Liver (tissue), 9 donors: ENCODE results near the gene SNUPN. TPM values are rescaled to one million over a fixed set of nuclear protein-coding genes. Genes with fewer than 3 reads are reported as not detected.

Source experiments
- DNase-seq: peaks from one replicate; pipeline ENCODE4 v3.0.0-alpha.2; 2017; ENCODE audit warnings: low spot score
- H3K27ac ChIP-seq, 2 donors: one replicate each; pipeline ENCODE4 v1.7.0; 2013; ENCODE audit warnings: inconsistent platforms in 2 of 2, low read length in 2 of 2, control low read depth in 1 of 2, low read depth in 1 of 2, mild to moderate bottlenecking in 1 of 2
- H3K27me3 ChIP-seq, 4 donors: one replicate each; pipeline versions ENCODE4 v1.6.1 to v1.7.0; 2013; ENCODE audit warnings: low read length in 3 of 4, inconsistent platforms in 1 of 4, mild to moderate bottlenecking in 1 of 4, moderate library complexity in 1 of 4; ENCODE audit not compliant: control insufficient read depth in 4 of 4, insufficient read depth in 4 of 4
- H3K36me3 ChIP-seq, 4 donors: one replicate each; pipeline versions ENCODE4 v1.6.1 to v1.7.0; 2013; ENCODE audit warnings: low read length in 3 of 4, mild to moderate bottlenecking in 3 of 4, low read depth in 1 of 4, moderate library complexity in 1 of 4; ENCODE audit not compliant: control insufficient read depth in 4 of 4, insufficient read depth in 3 of 4
- H3K4me1 ChIP-seq, 4 donors: one replicate each; pipeline versions ENCODE4 v1.6.1 to v1.7.0; 2013; ENCODE audit warnings: low read length in 3 of 4, mild to moderate bottlenecking in 3 of 4, moderate library complexity in 1 of 4; ENCODE audit not compliant: control insufficient read depth in 4 of 4, insufficient read depth in 4 of 4
- H3K4me3 ChIP-seq, 3 donors: one replicate each; pipeline versions ENCODE4 v1.6.1 to v1.7.0; 2013; ENCODE audit warnings: low read length in 3 of 3, control low read depth in 1 of 3, low read depth in 1 of 3, mild to moderate bottlenecking in 1 of 3
- H3K9ac ChIP-seq, 2 donors: one replicate each; pipeline ENCODE4 v1.7.0; 2013; ENCODE audit warnings: low read length in 2 of 2, mild to moderate bottlenecking in 2 of 2, moderate library complexity in 2 of 2, control low read depth in 1 of 2, low read depth in 1 of 2
- H3K9me3 ChIP-seq, 4 donors: one replicate each; pipeline versions ENCODE4 v1.6.1 to v1.7.0; 2013; ENCODE audit warnings: low read length in 3 of 4; ENCODE audit not compliant: control insufficient read depth in 4 of 4
- CTCF ChIP-seq: fragments of 150-350 bp; IDR thresholded peaks from 2 replicates; pipeline ENCODE4 v1.5.1; 2017; ENCODE audit warnings: improper control_type of control experiment, low read depth, low read length; ENCODE audit not compliant: missing input control
- EGR1 ChIP-seq, 2 donors: IDR thresholded peaks; 2 replicates each; pipeline ENCODE4 v1.6.1; 2016 to 2018; ENCODE audit warnings: antibody characterized with exemption in 2 of 2, low read depth in 2 of 2
- FOXA1 ChIP-seq: IDR thresholded peaks from 2 replicates; pipeline ENCODE4 v1.6.1; 2016; ENCODE audit warnings: antibody characterized with exemption
- FOXA2 ChIP-seq: IDR thresholded peaks from 2 replicates; pipeline ENCODE4 v1.6.1; 2016; ENCODE audit warnings: antibody characterized with exemption
- GABPA ChIP-seq, 2 donors: IDR thresholded peaks in 1 of 2; conservative IDR thresholded peaks in 1 of 2; 2 replicates each; pipeline ENCODE4 v1.6.1; 2016; ENCODE audit warnings: antibody characterized with exemption in 2 of 2, mild to moderate bottlenecking in 1 of 2, moderate library complexity in 1 of 2
- HNF4A ChIP-seq, 2 donors: conservative IDR thresholded peaks; 2 replicates each; pipeline ENCODE4 v1.6.1; 2016; ENCODE audit warnings: antibody characterized with exemption in 2 of 2, mild to moderate bottlenecking in 2 of 2
- HNF4G ChIP-seq: IDR thresholded peaks from 2 replicates; pipeline ENCODE4 v1.6.1; 2016; ENCODE audit warnings: antibody characterized with exemption
- JUND ChIP-seq, 2 donors: IDR thresholded peaks; 2 replicates each; pipeline ENCODE4 v1.6.1; 2016; ENCODE audit warnings: antibody characterized with exemption in 2 of 2
- MAX ChIP-seq: IDR thresholded peaks from 2 replicates; pipeline ENCODE4 v1.6.1; 2016; ENCODE audit warnings: antibody characterized with exemption
- NR2F2 ChIP-seq: IDR thresholded peaks from 2 replicates; pipeline ENCODE4 v1.6.1; 2016; ENCODE audit warnings: antibody characterized with exemption
- RAD21 ChIP-seq, 2 donors: IDR thresholded peaks; 2 replicates each; pipeline ENCODE4 v1.6.1; 2016; ENCODE audit warnings: antibody characterized with exemption in 2 of 2, mild to moderate bottlenecking in 2 of 2
- REST ChIP-seq: IDR thresholded peaks from 2 replicates; pipeline ENCODE4 v1.6.1; 2016; ENCODE audit warnings: antibody characterized with exemption, mild to moderate bottlenecking
- RXRA ChIP-seq, 2 donors: IDR thresholded peaks; 2 replicates each; pipeline ENCODE4 v1.6.1; 2017 to 2018; ENCODE audit warnings: antibody characterized with exemption in 2 of 2, mild to moderate bottlenecking in 1 of 2
- SP1 ChIP-seq: IDR thresholded peaks from 2 replicates; pipeline ENCODE4 v1.6.1; 2018; ENCODE audit warnings: antibody characterized with exemption, mild to moderate bottlenecking
- TAF1 ChIP-seq: conservative IDR thresholded peaks from 2 replicates; pipeline ENCODE4 v1.6.1; 2016; ENCODE audit warnings: antibody characterized with exemption, mild to moderate bottlenecking
- YY1 ChIP-seq: IDR thresholded peaks from 2 replicates; pipeline ENCODE4 v1.6.1; 2016; ENCODE audit warnings: antibody characterized with exemption, mild to moderate bottlenecking
- ZBTB33 ChIP-seq: IDR thresholded peaks from 2 replicates; pipeline ENCODE4 v1.6.1; 2016; ENCODE audit warnings: antibody characterized with exemption
- WGBS: extraction: QIAGEN DNeasy Blood & Tissue Kit; methylation state at CpG from one replicate; pipeline ENCODE4 v1.1.7; 2013; 5-methylcytosine and 5-hydroxymethylcytosine counted together
- polyA plus RNA-seq, 2 donors: library from polyadenylated mRNA; stranded (reverse) in 1 of 2; unstranded in 1 of 2; fragments of 200-250 nt in 1 of 2; fragments of >200 nt in 1 of 2; fragmentation: Nextera tagmentation in 1 of 2; extraction: Ambion mirVana in 1 of 2; gene quantifications; one replicate each; pipeline versions ENCODE4 v1.2.1 to v1.2.3, GENCODE V29; 2013 to 2015
- total RNA-seq, 2 donors: library from RNA; depleted of rRNA; stranded (reverse); fragments of >200 nt; gene quantifications; one replicate each; pipeline ENCODE4 v1.2.3, GENCODE V29; 2014
- TF ChIP-seq, protein P1 (sequence below): IDR thresholded peaks from 2 replicates; pipeline ENCODE4 v1.6.1; 2016; ENCODE audit warnings: antibody characterized with exemption
- donor health status: healthy.
- donor health status: healthy.
- donor health status: healthy.
- donor health status: healthy.
- donor health status: healthy.

Gene SNUPN
- total and polyA plus RNA-seq, 4 donors: 7.8 to 13.2 (median 12.1) TPM

DNA sequence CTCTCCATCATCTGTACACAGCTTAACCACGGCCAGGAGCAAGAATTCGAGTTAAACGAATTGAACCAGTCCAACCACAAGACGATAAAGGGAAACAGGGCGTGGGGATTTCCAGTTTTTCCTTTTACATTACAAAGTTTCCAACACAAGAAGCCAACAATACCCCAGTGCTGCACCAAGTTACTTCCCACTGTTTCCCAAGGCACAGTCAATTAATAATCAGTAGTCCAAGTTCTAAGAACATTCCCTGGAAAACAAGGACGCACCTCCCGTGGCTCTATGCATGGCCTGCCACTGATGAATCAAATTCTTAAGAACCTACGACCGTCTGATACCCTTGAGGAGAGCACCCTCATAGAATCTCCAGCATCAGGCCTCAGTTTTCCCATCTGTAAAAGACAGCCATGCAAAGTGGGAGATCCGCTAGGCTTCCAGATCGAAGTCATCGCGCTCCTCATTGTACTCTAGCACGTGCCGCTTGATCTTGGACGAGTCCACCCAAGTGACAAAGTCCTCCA is 13.7 kb upstream of the SNUPN start:
- no peaks in the 10 kb centered on the region for H3K27me3 ChIP-seq
- H3K4me1 ChIP-seq: peaks cover 0 to 33% (median 24%) of the 10 kb centered on the region in 4 donors
- peak overlapping the region; percentile 15 to 40 for H3K9ac ChIP-seq
- H3K27ac ChIP-seq: peak overlapping the region; percentile 95 to 98
- no peaks in the 10 kb centered on the region for H3K36me3 ChIP-seq
- peak overlapping the region; percentile 70 to 90 (median 78) for H3K4me3 ChIP-seq
- no peak for TF ChIP-seq ZBTB33
- no peak for TF ChIP-seq GABPA (IDR thresholded peaks at IDR 0.05 in 1 of 2, conservative IDR thresholded peaks at IDR 0.05 in 1 of 2)
- no peak for TF ChIP-seq SP1
- TF ChIP-seq YY1: no peak
- TF ChIP-seq MAX: peak; percentile 99
- TF ChIP-seq HNF4A (conservative IDR thresholded peaks at IDR 0.05): peak; percentile 91
- TF ChIP-seq JUND (IDR thresholded peaks at IDR 0.05): no peak
- TF ChIP-seq, protein P1, sequence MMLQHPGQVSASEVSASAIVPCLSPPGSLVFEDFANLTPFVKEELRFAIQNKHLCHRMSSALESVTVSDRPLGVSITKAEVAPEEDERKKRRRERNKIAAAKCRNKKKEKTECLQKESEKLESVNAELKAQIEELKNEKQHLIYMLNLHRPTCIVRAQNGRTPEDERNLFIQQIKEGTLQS: no peak
- TF ChIP-seq TAF1: no peak
- TF ChIP-seq FOXA2: no peak
- no peak for TF ChIP-seq RAD21 (IDR thresholded peaks at IDR 0.05)
- peak in 1 of 2 donors; percentile 48 for TF ChIP-seq EGR1 (IDR thresholded peaks at IDR 0.05; ENCODE audit: low read depth in 2 of 2)
- TF ChIP-seq NR2F2: no peak
- no peak for TF ChIP-seq CTCF
- peak; percentile 47 to 60 for TF ChIP-seq RXRA (IDR thresholded peaks at IDR 0.05)
- TF ChIP-seq REST: no peak
- TF ChIP-seq HNF4G: peak; percentile 79
- no peak for TF ChIP-seq FOXA1
- no peaks in the 10 kb centered on the region for H3K9me3 ChIP-seq
- WGBS: 8% methylated on average over 16 of the region's 16 CpGs
- DNase-seq: no peak
